WTC11 (cell line): ENCODE data around the gene TMEM134. TPM values are rescaled to one million over a fixed set of nuclear protein-coding genes. Genes with fewer than 3 reads are reported as not detected.

Experiments used
- ATAC-seq: fragments of 200-7000 bp; cut with Tn5 transposase; 2 replicates; pipeline ENCODE4 v1.10.0; 2021; ENCODE audit warnings: mild to moderate bottlenecking, moderate library complexity
- CTCF ChIA-PET: fragments of 300-600 bp; sonication (Branson Sonifier 250); formaldehyde crosslinking; loops from one replicate; lab custom pipeline; 2021; ENCODE audit warnings: antibody characterized with exemption; lab: Charles Lee
- POLR2A ChIA-PET: fragments of 350-600 bp; sonication (Branson Sonifier 250); formaldehyde crosslinking; loops from one replicate; lab custom pipeline; 2021; ENCODE audit warnings: antibody characterized with exemption; lab: Charles Lee
- DNase-seq: peaks from one replicate; pipeline ENCODE4 v3.0.0; 2021; ENCODE audit warnings: low spot score
- H3K27ac Mint-ChIP-seq: 2 replicates; pipeline ENCODE4 v1.8.0; 2021; ENCODE audit warnings: mixed read lengths
- H3K27me3 Mint-ChIP-seq: 2 replicates; pipeline ENCODE4 v1.8.0; 2021; ENCODE audit warnings: low read depth, mild to moderate bottlenecking, moderate library complexity, mixed read lengths
- H3K36me3 Mint-ChIP-seq: 2 replicates; pipeline ENCODE4 v1.8.0; 2021; ENCODE audit warnings: mixed read lengths
- H3K4me1 Mint-ChIP-seq: 2 replicates; pipeline ENCODE4 v1.8.0; 2022; ENCODE audit warnings: mixed read lengths
- H3K4me3 Mint-ChIP-seq: 2 replicates; pipeline ENCODE4 v1.8.0; 2021; ENCODE audit warnings: mild to moderate bottlenecking, moderate library complexity, mixed read lengths
- H3K9me3 Mint-ChIP-seq: 2 replicates; pipeline ENCODE4 v1.8.0; 2021; ENCODE audit warnings: mixed read lengths
- AR ChIP-seq: fragments of 250-450 bp; sonication (Bioruptor Pico); IDR thresholded peaks from 2 replicates; pipeline ENCODE4 v1.9.0; 2021; ENCODE audit warnings: mild to moderate bottlenecking
- ATF1 ChIP-seq: sonication (generic); formaldehyde crosslinking; IDR thresholded peaks from 2 replicates; pipeline ENCODE4 v1.8.1; 2023; ENCODE audit warnings: mild to moderate bottlenecking, moderate library complexity, missing genetic modification reagents
- ATF2 ChIP-seq: sonication (generic); formaldehyde crosslinking; IDR thresholded peaks from 2 replicates; pipeline ENCODE4 v1.8.1; 2022; ENCODE audit warnings: low read depth, missing genetic modification reagents, borderline replicate concordance
- CREM ChIP-seq: sonication (generic); formaldehyde crosslinking; IDR thresholded peaks from 2 replicates; pipeline ENCODE4 v1.8.1; 2022; ENCODE audit warnings: mild to moderate bottlenecking, missing genetic modification reagents, moderate library complexity
- CTCF ChIP-seq: fragments of 200-600 bp; IDR thresholded peaks from 2 replicates; pipeline ENCODE4 v1.8.0; 2022; ENCODE audit warnings: antibody characterized with exemption
- E2F4 ChIP-seq: sonication (generic); formaldehyde crosslinking; IDR thresholded peaks from 2 replicates; pipeline ENCODE4 v1.8.1; 2022; ENCODE audit warnings: low read depth, mild to moderate bottlenecking, moderate library complexity, missing genetic modification reagents, borderline replicate concordance
- E2F5 ChIP-seq: sonication (generic); formaldehyde crosslinking; IDR thresholded peaks from 2 replicates; pipeline ENCODE4 v1.8.1; 2022; ENCODE audit warnings: mild to moderate bottlenecking, moderate library complexity, missing genetic modification reagents
- HMGA2 ChIP-seq: fragments of 250-450 bp; sonication (Bioruptor Pico); IDR thresholded peaks from 2 replicates; pipeline ENCODE4 v1.4.0; 2021; ENCODE audit warnings: mild to moderate bottlenecking, moderate library complexity
- MXD4 ChIP-seq: fragments of 250-450 bp; sonication (Bioruptor Pico); IDR thresholded peaks from 2 replicates; pipeline ENCODE4 v1.8.0; 2021; ENCODE audit warnings: mild to moderate bottlenecking, moderate library complexity, borderline replicate concordance
- NFE2L1 ChIP-seq: sonication (generic); formaldehyde crosslinking; IDR thresholded peaks from 2 replicates; pipeline ENCODE4 v1.8.1; 2023; ENCODE audit warnings: missing genetic modification reagents
- NR2C2 ChIP-seq: sonication (generic); formaldehyde crosslinking; IDR thresholded peaks from 2 replicates; pipeline ENCODE4 v1.8.0; 2022; ENCODE audit warnings: mild to moderate bottlenecking, missing genetic modification reagents
- PRDM15 ChIP-seq: sonication (generic); formaldehyde crosslinking; IDR thresholded peaks from 2 replicates; pipeline ENCODE4 v1.8.0; 2022; ENCODE audit warnings: missing genetic modification reagents
- SMAD4 ChIP-seq: sonication (generic); formaldehyde crosslinking; IDR thresholded peaks from 2 replicates; pipeline ENCODE4 v1.8.0; 2022; ENCODE audit warnings: mild to moderate bottlenecking, missing genetic modification reagents
- TCF7 ChIP-seq: sonication (generic); formaldehyde crosslinking; IDR thresholded peaks from 2 replicates; pipeline ENCODE4 v1.8.0; 2022; ENCODE audit warnings: mild to moderate bottlenecking, low read depth, missing genetic modification reagents, moderate library complexity
- USF1 ChIP-seq: sonication (generic); formaldehyde crosslinking; IDR thresholded peaks from 2 replicates; pipeline ENCODE4 v1.8.0; 2022; ENCODE audit warnings: mild to moderate bottlenecking, missing genetic modification reagents
- ZBTB43 ChIP-seq: sonication (generic); formaldehyde crosslinking; IDR thresholded peaks from 2 replicates; pipeline ENCODE4 v1.8.1; 2023; ENCODE audit warnings: mild to moderate bottlenecking, missing genetic modification reagents
- ZNF121 ChIP-seq: sonication (generic); formaldehyde crosslinking; IDR thresholded peaks from 2 replicates; pipeline ENCODE4 v1.8.0; 2023; ENCODE audit warnings: missing genetic modification reagents
- ZNF138 ChIP-seq: sonication (generic); formaldehyde crosslinking; conservative IDR thresholded peaks from 2 replicates; pipeline ENCODE4 v1.8.1; 2022; ENCODE audit warnings: mild to moderate bottlenecking, moderate library complexity, missing genetic modification reagents
- total RNA-seq: library from RNA; stranded (reverse); gene quantifications from 3 replicates; pipeline ENCODE4 v1.2.3, GENCODE V29; 2021

Gene TMEM134
- total RNA-seq, 1 experiment from 2014 or later: 55.6 TPM

- ChIA-PET POLR2A (no interaction called here), CTCF (interaction anchor here (1.0 to 1.4 kb wide), 2 partner anchors 58 to 132 kb away, joined by 5 to 6 read pairs; partner anchors contain the start of gene RAD9A)
- Mint-ChIP-seq H3K4me1 (0 out of 2 replicates have a peak, but pooled peaks cover 3% of the 10 kb centered on the region), H3K36me3 (no peaks in the 10 kb centered on the region), H3K9me3 (no peaks in the 10 kb centered on the region), H3K27me3 (peaks cover 10% of the 10 kb centered on the region), H3K4me3 (no peak overlapping the region), H3K27ac (no peak overlapping the region)
- ATAC-seq (no peak), DNase-seq (no peak)
- TF ChIP-seq E2F5 (no peak), ATF1 (CRISPR knock-in tag) (no peak), USF1 (CRISPR knock-in tag) (no peak), NFE2L1 (CRISPR knock-in tag) (no peak), ATF2 (CRISPR knock-in tag) (no peak), CTCF (no peak), TCF7 (no peak), ZNF138 (CRISPR knock-in tag) (no peak), ZBTB43 (CRISPR knock-in tag) (no peak), HMGA2 (no peak), CREM (CRISPR knock-in tag) (no peak), SMAD4 (no peak), E2F4 (no peak), AR (no peak), PRDM15 (no peak), ZNF121 (CRISPR knock-in tag) (no peak), NR2C2 (no peak), MXD4 (CRISPR knock-in tag) (no peak)
These were observed 19.8 kb downstream of the TMEM134 start for GRCh38 chr11:67449116-67449844.
